Endodermal cell (in vitro differentiated cells): ENCODE results near the gene TBC1D20. TPM values are rescaled to one million over a fixed set of nuclear protein-coding genes. Genes with fewer than 3 reads are reported as not detected.

Source experiments
- DNase-seq: peaks from one replicate; pipeline ENCODE4 v3.0.0-alpha.2; 2017
- H3K27ac ChIP-seq: 2 replicates; pipeline ENCODE4 v1.5.1; 2013; ENCODE audit warnings: mild to moderate bottlenecking, low read depth, low read length, moderate library complexity
- H3K27me3 ChIP-seq: 2 replicates; pipeline ENCODE4 v1.6.1; 2013; ENCODE audit warnings: mild to moderate bottlenecking, low read length, moderate library complexity; ENCODE audit not compliant: insufficient read depth, control insufficient read depth, poor library complexity, severe bottlenecking
- H3K36me3 ChIP-seq: 2 replicates; pipeline ENCODE4 v1.7.0; 2013; ENCODE audit warnings: mild to moderate bottlenecking, low read length, moderate library complexity; ENCODE audit not compliant: control insufficient read depth, insufficient read depth
- H3K4me1 ChIP-seq: one replicate; pipeline ENCODE4 v1.7.0; 2013; ENCODE audit warnings: low read length; ENCODE audit not compliant: control insufficient read depth, insufficient read depth
- H3K4me3 ChIP-seq: 2 replicates; pipeline ENCODE4 v1.5.1; 2013; ENCODE audit warnings: mild to moderate bottlenecking, low read length, moderate library complexity
- H3K9ac ChIP-seq: 2 replicates; pipeline ENCODE4 v1.6.1; 2013; ENCODE audit warnings: mild to moderate bottlenecking, low read length, moderate library complexity; ENCODE audit not compliant: poor library complexity, severe bottlenecking; ENCODE audit errors: extremely low read depth
- H3K9me3 ChIP-seq: 2 replicates; pipeline ENCODE4 v1.6.1; 2013; ENCODE audit warnings: mild to moderate bottlenecking, low read length, moderate library complexity; ENCODE audit not compliant: control insufficient read depth
- H3K27ac Mint-ChIP-seq: 2 replicates; pipeline ENCODE4 v1.8.0; 2020; ENCODE audit warnings: mixed read lengths
- H3K27me3 Mint-ChIP-seq: 2 replicates; pipeline ENCODE4 v1.8.0; 2021; ENCODE audit warnings: mild to moderate bottlenecking, mixed read lengths; ENCODE audit not compliant: insufficient read depth
- H3K36me3 Mint-ChIP-seq: 2 replicates; pipeline ENCODE4 v1.8.0; 2020; ENCODE audit warnings: low read depth, mixed read lengths
- H3K4me1 Mint-ChIP-seq: 2 replicates; pipeline ENCODE4 v1.8.0; 2020; ENCODE audit warnings: mixed read lengths
- H3K4me3 Mint-ChIP-seq: 2 replicates; pipeline ENCODE4 v1.8.0; 2020; ENCODE audit warnings: mild to moderate bottlenecking, moderate library complexity, mixed read lengths
- H3K9me3 Mint-ChIP-seq: 2 replicates; pipeline ENCODE4 v1.8.0; 2020; ENCODE audit warnings: mild to moderate bottlenecking, mixed read lengths
- WGBS, 2 experiments: methylation state at CpG; one replicate each; pipeline versions ENCODE4 v1.1.5 to v1.1.7; 2013; ENCODE audit warnings: missing lambda C conversion rate in 2 of 2, mixed read lengths in 1 of 2; ENCODE audit not compliant: insufficient coverage in 1 of 2, insufficient read length in 1 of 2; 5-methylcytosine and 5-hydroxymethylcytosine counted together
- total RNA-seq, 2 donors: library from RNA; stranded (reverse); fragmentation: NEBNext Ultra II Directional in 1 of 2; extraction: Animal tissue kit (Norgen Biotek cat#: 25700) in 1 of 2; gene quantifications; 2 replicates in 1 of 2; 3 replicates in 1 of 2; pipeline ENCODE4 v1.2.1, GENCODE V29; 2021
- TF ChIP-seq, protein P1 (sequence below): fragments of 200-600 bp; sonication (generic); conservative IDR thresholded peaks from 2 replicates; pipeline ENCODE4 v1.5.0; 2021; ENCODE audit warnings: antibody characterized with exemption, mild to moderate bottlenecking

Gene TBC1D20
- total RNA-seq, 2 donors from 2014 or later = 24.9 to 28.0 TPM

DNA sequence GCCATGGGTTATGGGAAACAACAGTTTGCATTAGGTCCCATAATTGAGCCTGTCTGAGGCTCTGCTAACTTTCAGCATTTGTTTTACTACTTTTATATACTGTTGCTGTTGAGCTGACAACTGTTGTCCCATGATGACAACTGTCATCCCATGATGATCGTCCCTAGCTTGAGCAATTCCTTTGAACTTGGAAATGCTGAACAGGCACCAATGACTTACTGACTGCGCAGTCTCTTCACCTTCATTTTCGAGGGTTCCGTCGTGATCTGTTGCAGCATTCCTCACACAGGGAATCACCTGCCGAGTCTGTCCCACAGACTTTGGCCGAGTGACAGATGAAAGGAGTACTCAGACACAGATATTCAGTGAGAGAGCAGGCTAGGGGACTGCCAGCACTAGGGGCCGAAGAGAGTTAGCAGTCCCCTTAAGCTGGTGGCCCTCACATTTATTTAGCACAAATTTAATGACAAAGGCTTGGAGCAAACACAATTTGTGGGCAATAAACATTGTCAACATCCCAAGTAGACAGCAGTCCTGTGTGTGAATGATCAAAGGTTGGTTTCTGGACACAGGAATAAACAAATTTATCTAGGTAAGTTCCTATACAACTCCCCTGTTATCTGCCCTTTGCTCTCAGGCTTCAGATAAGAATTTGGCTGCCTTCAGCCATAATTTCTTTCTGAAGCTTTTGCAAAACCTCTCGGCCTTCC is 10.0 kb upstream of the TBC1D20 start:
- Mint-ChIP-seq H3K9me3 (peaks cover 71% of the 10 kb centered on the region), H3K4me1 (no peaks in the 10 kb centered on the region), H3K36me3 (peaks cover 46% of the 10 kb centered on the region), H3K4me3 (no peak overlapping the region), H3K27ac (no peak overlapping the region), H3K27me3 (peaks cover 9% of the 10 kb centered on the region)
- 94 to 99% methylated on average over 9 of the region's 9 CpGs for WGBS, 2 experiments
- H3K36me3 ChIP-seq = peaks cover 39% of the 10 kb centered on the region
- TF ChIP-seq, protein P1, sequence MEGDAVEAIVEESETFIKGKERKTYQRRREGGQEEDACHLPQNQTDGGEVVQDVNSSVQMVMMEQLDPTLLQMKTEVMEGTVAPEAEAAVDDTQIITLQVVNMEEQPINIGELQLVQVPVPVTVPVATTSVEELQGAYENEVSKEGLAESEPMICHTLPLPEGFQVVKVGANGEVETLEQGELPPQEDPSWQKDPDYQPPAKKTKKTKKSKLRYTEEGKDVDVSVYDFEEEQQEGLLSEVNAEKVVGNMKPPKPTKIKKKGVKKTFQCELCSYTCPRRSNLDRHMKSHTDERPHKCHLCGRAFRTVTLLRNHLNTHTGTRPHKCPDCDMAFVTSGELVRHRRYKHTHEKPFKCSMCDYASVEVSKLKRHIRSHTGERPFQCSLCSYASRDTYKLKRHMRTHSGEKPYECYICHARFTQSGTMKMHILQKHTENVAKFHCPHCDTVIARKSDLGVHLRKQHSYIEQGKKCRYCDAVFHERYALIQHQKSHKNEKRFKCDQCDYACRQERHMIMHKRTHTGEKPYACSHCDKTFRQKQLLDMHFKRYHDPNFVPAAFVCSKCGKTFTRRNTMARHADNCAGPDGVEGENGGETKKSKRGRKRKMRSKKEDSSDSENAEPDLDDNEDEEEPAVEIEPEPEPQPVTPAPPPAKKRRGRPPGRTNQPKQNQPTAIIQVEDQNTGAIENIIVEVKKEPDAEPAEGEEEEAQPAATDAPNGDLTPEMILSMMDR = no peak
- DNase-seq = no peak
- no peak overlapping the region for H3K9ac ChIP-seq
- H3K4me1 ChIP-seq = no peaks in the 10 kb centered on the region
- no peak overlapping the region for H3K4me3 ChIP-seq
- H3K27ac ChIP-seq = no peak overlapping the region
- no peaks in the 10 kb centered on the region for H3K27me3 ChIP-seq
- peaks cover 69% of the 10 kb centered on the region for H3K9me3 ChIP-seq

DNA sequence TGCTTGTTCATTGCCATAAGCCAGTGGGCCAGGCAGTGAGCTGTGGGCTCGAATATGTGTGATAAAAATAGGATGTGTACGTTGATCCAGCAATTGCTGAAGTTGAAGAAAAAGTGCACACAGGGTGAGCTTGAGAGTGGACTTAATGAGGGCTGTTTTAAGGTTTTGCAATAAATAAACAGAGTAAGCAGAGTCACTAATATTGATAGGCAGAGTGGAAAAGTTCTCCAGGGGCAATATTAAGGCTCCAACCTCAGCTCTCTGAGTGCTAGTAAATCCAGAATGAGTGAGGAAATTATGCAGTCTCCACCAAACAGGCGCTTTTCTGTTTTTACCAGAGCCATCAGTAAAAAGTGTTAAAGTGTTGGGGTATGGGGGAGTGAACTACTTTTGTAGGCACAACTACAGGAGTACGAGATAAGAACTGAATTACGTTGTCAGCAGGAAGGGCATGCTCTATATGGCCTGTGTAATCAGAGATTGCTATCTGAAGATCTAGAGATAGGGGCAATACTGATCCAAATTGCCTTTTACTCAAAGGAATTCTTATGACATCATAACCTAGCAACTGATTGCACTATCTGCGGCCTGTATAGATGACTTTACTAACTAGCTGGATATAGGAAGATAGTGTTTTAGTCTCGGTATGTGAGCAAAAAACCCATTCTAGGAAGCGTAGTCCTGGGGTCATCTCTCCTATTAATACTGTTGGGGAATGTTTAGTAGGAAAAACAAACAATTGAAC is 7.6 kb upstream of the TBC1D20 start:
- Histone ChIP-seq H3K4me1 (no peaks in the 10 kb centered on the region), H3K9me3 (peaks cover 75% of the 10 kb centered on the region), H3K27me3 (peaks cover under 1% of the 10 kb centered on the region), H3K27ac (no peak overlapping the region), H3K4me3 (peak overlapping the region; percentile 63), H3K9ac (no peak overlapping the region), H3K36me3 (peaks cover 21% of the 10 kb centered on the region)
- no peak overlapping the region for H3K27ac Mint-ChIP-seq
- DNase-seq = no peak
- no peaks in the 10 kb centered on the region for H3K4me1 Mint-ChIP-seq
- peaks cover 81% of the 10 kb centered on the region for H3K9me3 Mint-ChIP-seq
- WGBS, 2 experiments = 89 to 92% methylated on average over 6 to 8 of the region's 8 CpGs
- H3K36me3 Mint-ChIP-seq = peaks cover 30% of the 10 kb centered on the region
- peaks cover 14% of the 10 kb centered on the region for H3K27me3 Mint-ChIP-seq
- TF ChIP-seq, protein P1 = no peak
- no peak overlapping the region for H3K4me3 Mint-ChIP-seq

- no peak for DNase-seq
- Histone ChIP-seq H3K4me1 (no peaks in the 10 kb centered on the region), H3K4me3 (no peak overlapping the region), H3K9me3 (peaks cover 53% of the 10 kb centered on the region), H3K9ac (no peak overlapping the region), H3K27me3 (peaks cover 16% of the 10 kb centered on the region), H3K36me3 (no peaks in the 10 kb centered on the region), H3K27ac (no peak overlapping the region)
- no peak overlapping the region for H3K27ac Mint-ChIP-seq
- H3K36me3 Mint-ChIP-seq = peaks cover 10% of the 10 kb centered on the region
- H3K4me1 Mint-ChIP-seq = peaks cover 4% of the 10 kb centered on the region
- TF ChIP-seq, protein P1 = no peak
- WGBS, 2 experiments = 82 to 84% methylated on average over 7 of the region's 7 CpGs
- peaks cover 33% of the 10 kb centered on the region for H3K27me3 Mint-ChIP-seq
- peaks cover 64% of the 10 kb centered on the region for H3K9me3 Mint-ChIP-seq
- no peak overlapping the region for H3K4me3 Mint-ChIP-seq
Measured at GRCh38 chr20:467755-468154, 5.4 kb upstream of the TBC1D20 start.
